Lower leg skin (tissue), 3 donors: Measurements from ENCODE around the gene CGB7.

Source experiments
- POLR2A ChIP-seq, 2 donors: fragments of 450-650 bp; IDR thresholded peaks; one replicate each; pipeline ENCODE4 v1.6.1; 2016 to 2017; ENCODE audit warnings: antibody characterized with exemption in 2 of 2, mild to moderate bottlenecking in 1 of 2, moderate library complexity in 1 of 2
- TF ChIP-seq, protein P1 (sequence below), 3 donors: fragments of 450-650 bp; IDR thresholded peaks; one replicate each; pipeline ENCODE4 v1.5.1; 2016; ENCODE audit warnings: antibody characterized with exemption in 3 of 3, mild to moderate bottlenecking in 3 of 3, moderate library complexity in 2 of 3

GRCh38 chr19:49097453-49098288 lies 40.1 kb upstream of the CGB7 start:
- TF ChIP-seq POLR2A (IDR thresholded peaks at IDR 0.05), result no peak
- TF ChIP-seq, protein P1, sequence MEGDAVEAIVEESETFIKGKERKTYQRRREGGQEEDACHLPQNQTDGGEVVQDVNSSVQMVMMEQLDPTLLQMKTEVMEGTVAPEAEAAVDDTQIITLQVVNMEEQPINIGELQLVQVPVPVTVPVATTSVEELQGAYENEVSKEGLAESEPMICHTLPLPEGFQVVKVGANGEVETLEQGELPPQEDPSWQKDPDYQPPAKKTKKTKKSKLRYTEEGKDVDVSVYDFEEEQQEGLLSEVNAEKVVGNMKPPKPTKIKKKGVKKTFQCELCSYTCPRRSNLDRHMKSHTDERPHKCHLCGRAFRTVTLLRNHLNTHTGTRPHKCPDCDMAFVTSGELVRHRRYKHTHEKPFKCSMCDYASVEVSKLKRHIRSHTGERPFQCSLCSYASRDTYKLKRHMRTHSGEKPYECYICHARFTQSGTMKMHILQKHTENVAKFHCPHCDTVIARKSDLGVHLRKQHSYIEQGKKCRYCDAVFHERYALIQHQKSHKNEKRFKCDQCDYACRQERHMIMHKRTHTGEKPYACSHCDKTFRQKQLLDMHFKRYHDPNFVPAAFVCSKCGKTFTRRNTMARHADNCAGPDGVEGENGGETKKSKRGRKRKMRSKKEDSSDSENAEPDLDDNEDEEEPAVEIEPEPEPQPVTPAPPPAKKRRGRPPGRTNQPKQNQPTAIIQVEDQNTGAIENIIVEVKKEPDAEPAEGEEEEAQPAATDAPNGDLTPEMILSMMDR (IDR thresholded peaks at IDR 0.05), result peak in 1 of 3 donors; percentile 92
